ENCODE measurements around the gene HES6.

The HES6 gene

GRCh38 chr2:238288650-238289573, 49.1 kb upstream of the HES6 start (continued):
- TF ChIP-seq ZNF155 (tag by site-specific recombination; IDR thresholded peaks at IDR 0.05) (no peak), ZBTB1 (tag by site-specific recombination; IDR thresholded peaks at IDR 0.05) (no peak), ZNF416 (tag by site-specific recombination; IDR thresholded peaks at IDR 0.05) (no peak), SP2 (tag by site-specific recombination; IDR thresholded peaks at IDR 0.05) (peak; percentile 82), ZNF37A (tag by site-specific recombination; IDR thresholded peaks at IDR 0.05) (no peak), ZNF488 (tag by site-specific recombination; IDR thresholded peaks at IDR 0.05) (no peak), ZNF175 (tag by site-specific recombination; IDR thresholded peaks at IDR 0.05) (no peak), ZNF596 (tag by site-specific recombination; IDR thresholded peaks at IDR 0.05) (no peak), ZBTB7A (tag by site-specific recombination; IDR thresholded peaks at IDR 0.05; ENCODE audit: low read depth) (no peak), ZFP69B (tag by site-specific recombination; IDR thresholded peaks at IDR 0.05) (no peak), ZFHX2 (tag by site-specific recombination; conservative IDR thresholded peaks at IDR 0.05) (no peak), KLF9 (tag by site-specific recombination; IDR thresholded peaks at IDR 0.05; ENCODE audit: low read depth) (peak; percentile 87), ZNF24 (tag by site-specific recombination; IDR thresholded peaks at IDR 0.05) (0 out of 2 replicates have a peak, but pooled peaks have one; percentile 71), ZNF354C (tag by site-specific recombination; IDR thresholded peaks at IDR 0.05; ENCODE audit: borderline replicate concordance, low read depth) (no peak), ZNF423 (tag by site-specific recombination; IDR thresholded peaks at IDR 0.05) (no peak), ZNF830 (tag by site-specific recombination; IDR thresholded peaks at IDR 0.05; ENCODE audit: low read depth) (no peak), ZNF302 (tag by site-specific recombination; IDR thresholded peaks at IDR 0.05; ENCODE audit: low read depth) (no peak), ZBTB44 (tag by site-specific recombination; IDR thresholded peaks at IDR 0.05) (no peak), HIC1 (tag by site-specific recombination; IDR thresholded peaks at IDR 0.05) (no peak), ZBTB48 (tag by site-specific recombination; IDR thresholded peaks at IDR 0.05) (no peak), ZNF585B (tag by site-specific recombination; IDR thresholded peaks at IDR 0.05) (no peak), ZNF157 (tag by site-specific recombination; IDR thresholded peaks at IDR 0.05) (no peak), ZSCAN23 (tag by site-specific recombination; IDR thresholded peaks at IDR 0.05) (no peak), OVOL3 (tag by site-specific recombination; IDR thresholded peaks at IDR 0.05) (no peak), ZNF292 (tag by site-specific recombination; IDR thresholded peaks at IDR 0.05; ENCODE audit: borderline replicate concordance, low read depth) (no peak), ZNF366 (tag by site-specific recombination; conservative IDR thresholded peaks at IDR 0.05) (no peak), ZNF600 (tag by site-specific recombination; IDR thresholded peaks at IDR 0.05) (peak; percentile 81), SCRT1 (tag by site-specific recombination; IDR thresholded peaks at IDR 0.05; ENCODE audit: borderline replicate concordance) (no peak), ZNF560 (tag by site-specific recombination; IDR thresholded peaks at IDR 0.05; ENCODE audit: borderline replicate concordance) (no peak), BCL11A (tag by site-specific recombination; IDR thresholded peaks at IDR 0.05; ENCODE audit: low read depth) (no peak)
- TF ChIP-seq, protein P1, sequence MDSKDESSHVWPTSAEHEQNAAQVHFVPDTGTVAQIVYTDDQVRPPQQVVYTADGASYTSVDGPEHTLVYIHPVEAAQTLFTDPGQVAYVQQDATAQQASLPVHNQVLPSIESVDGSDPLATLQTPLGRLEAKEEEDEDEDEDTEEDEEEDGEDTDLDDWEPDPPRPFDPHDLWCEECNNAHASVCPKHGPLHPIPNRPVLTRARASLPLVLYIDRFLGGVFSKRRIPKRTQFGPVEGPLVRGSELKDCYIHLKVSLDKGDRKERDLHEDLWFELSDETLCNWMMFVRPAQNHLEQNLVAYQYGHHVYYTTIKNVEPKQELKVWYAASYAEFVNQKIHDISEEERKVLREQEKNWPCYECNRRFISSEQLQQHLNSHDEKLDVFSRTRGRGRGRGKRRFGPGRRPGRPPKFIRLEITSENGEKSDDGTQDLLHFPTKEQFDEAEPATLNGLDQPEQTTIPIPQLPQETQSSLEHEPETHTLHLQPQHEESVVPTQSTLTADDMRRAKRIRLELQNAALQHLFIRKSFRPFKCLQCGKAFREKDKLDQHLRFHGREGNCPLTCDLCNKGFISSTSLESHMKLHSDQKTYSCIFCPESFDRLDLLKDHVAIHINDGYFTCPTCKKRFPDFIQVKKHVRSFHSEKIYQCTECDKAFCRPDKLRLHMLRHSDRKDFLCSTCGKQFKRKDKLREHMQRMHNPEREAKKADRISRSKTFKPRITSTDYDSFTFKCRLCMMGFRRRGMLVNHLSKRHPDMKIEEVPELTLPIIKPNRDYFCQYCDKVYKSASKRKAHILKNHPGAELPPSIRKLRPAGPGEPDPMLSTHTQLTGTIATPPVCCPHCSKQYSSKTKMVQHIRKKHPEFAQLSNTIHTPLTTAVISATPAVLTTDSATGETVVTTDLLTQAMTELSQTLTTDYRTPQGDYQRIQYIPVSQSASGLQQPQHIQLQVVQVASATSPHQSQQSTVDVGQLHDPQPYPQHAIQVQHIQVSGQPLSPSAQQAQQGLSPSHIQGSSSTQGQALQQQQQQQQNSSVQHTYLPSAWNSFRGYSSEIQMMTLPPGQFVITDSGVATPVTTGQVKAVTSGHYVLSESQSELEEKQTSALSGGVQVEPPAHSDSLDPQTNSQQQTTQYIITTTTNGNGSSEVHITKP (tag by site-specific recombination; IDR thresholded peaks at IDR 0.05), result peak; percentile 98
- TF ChIP-seq, protein P2, sequence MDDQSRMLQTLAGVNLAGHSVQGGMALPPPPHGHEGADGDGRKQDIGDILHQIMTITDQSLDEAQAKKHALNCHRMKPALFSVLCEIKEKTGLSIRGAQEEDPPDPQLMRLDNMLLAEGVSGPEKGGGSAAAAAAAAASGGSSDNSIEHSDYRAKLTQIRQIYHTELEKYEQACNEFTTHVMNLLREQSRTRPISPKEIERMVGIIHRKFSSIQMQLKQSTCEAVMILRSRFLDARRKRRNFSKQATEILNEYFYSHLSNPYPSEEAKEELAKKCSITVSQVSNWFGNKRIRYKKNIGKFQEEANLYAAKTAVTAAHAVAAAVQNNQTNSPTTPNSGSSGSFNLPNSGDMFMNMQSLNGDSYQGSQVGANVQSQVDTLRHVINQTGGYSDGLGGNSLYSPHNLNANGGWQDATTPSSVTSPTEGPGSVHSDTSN (CRISPR knock-in tag; IDR thresholded peaks at IDR 0.05), result peak; percentile 96
